WI38 (cell line): ENCODE results near the gene ATP11B.
"Not testable (repeated sequence)": the region's sequence is repeated elsewhere in the genome, so short reads cannot be mapped to it uniquely, and the experiment has no call there.

Source experiments
- H3K4me3 ChIP-seq: 2 replicates; pipeline ENCODE4 v1.5.1; 2011; ENCODE audit warnings: low read depth, mild to moderate bottlenecking, control low read depth, low read length
- CTCF ChIP-seq: IDR thresholded peaks from 2 replicates; pipeline ENCODE4 v1.5.1; 2012; ENCODE audit warnings: low read depth, mild to moderate bottlenecking, control low read depth, low read length

Gene ATP11B

GRCh38 chr3:182814419-182815062, 21.2 kb downstream of the ATP11B start:
- no peak overlapping the region for H3K4me3 ChIP-seq
- no peak for TF ChIP-seq CTCF

- no peak for TF ChIP-seq CTCF
- H3K4me3 ChIP-seq, result no peak overlapping the region
Measured at GRCh38 chr3:182816181-182816580, 22.9 kb downstream of the ATP11B start.

- no peak overlapping the region for H3K4me3 ChIP-seq
- TF ChIP-seq CTCF, result no peak
Measured at GRCh38 chr3:182818296-182818978, 25.1 kb downstream of the ATP11B start.

- H3K4me3 ChIP-seq, result no peak overlapping the region
- no peak for TF ChIP-seq CTCF
Measured at GRCh38 chr3:182821221-182821981, 28.1 kb downstream of the ATP11B start.

GRCh38 chr3:182822260-182822659, 29.0 kb downstream of the ATP11B start:
- not testable (repeated sequence) for H3K4me3 ChIP-seq

- TF ChIP-seq CTCF, result no peak
- H3K4me3 ChIP-seq, result no peak overlapping the region
Measured at GRCh38 chr3:182824957-182825356, 31.7 kb downstream of the ATP11B start.

- H3K4me3 ChIP-seq, result no peak overlapping the region
- no peak for TF ChIP-seq CTCF
Measured at GRCh38 chr3:182829761-182830405, 36.6 kb downstream of the ATP11B start.
